ENCODE measurements around the gene PAK5.

DNA sequence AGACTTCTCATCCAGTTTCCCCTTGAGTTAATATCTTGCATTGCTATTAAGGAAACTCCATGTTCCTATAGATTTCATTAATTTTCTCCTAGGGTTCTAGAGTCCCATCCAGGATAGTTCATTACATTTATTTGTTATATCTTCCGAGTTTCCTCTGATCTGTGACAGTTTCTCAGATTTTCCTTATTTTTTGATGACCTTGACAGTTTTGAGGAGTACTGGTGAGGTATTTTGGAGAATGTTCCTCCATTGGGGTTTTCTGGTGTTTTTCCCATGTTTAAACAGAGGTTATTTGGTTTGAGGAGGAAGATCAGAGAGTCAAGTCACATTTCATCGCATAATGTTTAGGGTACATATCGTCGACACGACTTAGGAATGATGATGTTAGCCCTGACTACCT lies 256.7 kb downstream of the PAK5 start:
- TF ChIP-seq, protein P1, sequence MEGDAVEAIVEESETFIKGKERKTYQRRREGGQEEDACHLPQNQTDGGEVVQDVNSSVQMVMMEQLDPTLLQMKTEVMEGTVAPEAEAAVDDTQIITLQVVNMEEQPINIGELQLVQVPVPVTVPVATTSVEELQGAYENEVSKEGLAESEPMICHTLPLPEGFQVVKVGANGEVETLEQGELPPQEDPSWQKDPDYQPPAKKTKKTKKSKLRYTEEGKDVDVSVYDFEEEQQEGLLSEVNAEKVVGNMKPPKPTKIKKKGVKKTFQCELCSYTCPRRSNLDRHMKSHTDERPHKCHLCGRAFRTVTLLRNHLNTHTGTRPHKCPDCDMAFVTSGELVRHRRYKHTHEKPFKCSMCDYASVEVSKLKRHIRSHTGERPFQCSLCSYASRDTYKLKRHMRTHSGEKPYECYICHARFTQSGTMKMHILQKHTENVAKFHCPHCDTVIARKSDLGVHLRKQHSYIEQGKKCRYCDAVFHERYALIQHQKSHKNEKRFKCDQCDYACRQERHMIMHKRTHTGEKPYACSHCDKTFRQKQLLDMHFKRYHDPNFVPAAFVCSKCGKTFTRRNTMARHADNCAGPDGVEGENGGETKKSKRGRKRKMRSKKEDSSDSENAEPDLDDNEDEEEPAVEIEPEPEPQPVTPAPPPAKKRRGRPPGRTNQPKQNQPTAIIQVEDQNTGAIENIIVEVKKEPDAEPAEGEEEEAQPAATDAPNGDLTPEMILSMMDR (IDR thresholded peaks at IDR 0.05), result no peak
- no peak for TF ChIP-seq POLR2A (IDR thresholded peaks at IDR 0.05)

All from Peyer's patch (tissue), 4 donors.